Activated CD8-positive, alpha-beta memory T cell treated with anti-CD3 and anti-CD28 coated beads, Interleukin-2, amount 50 U/mL, for 24 hours (primary cell): Measurements from ENCODE around the gene OGA.

ENCODE experiments used
- DNase-seq: peaks from one replicate; pipeline ENCODE4 v3.0.0-alpha.2; 2020; ENCODE audit errors: extremely low read depth

OGA gene

GRCh38 chr10:101818119-101818871, at the start of gene OGA:
Gene OGA (minus strand): TSS chr10:101818444. CDS start chr10:101818022, 422 bp downstream.
- DNase-seq, result peak; percentile 95

- no peak for DNase-seq
These were observed 49.7 kb upstream of the OGA start for GRCh38 chr10:101867931-101868330.

- DNase-seq, result no peak
These were observed 41.3 kb upstream of the OGA start for GRCh38 chr10:101859530-101859929.

GRCh38 chr10:101858723-101859500, 40.7 kb upstream of the OGA start:
- DNase-seq, result no peak

- no peak for DNase-seq
These were observed 39.7 kb upstream of the OGA start for GRCh38 chr10:101857802-101858476.

GRCh38 chr10:101856626-101857025, 38.4 kb upstream of the OGA start:
- no peak for DNase-seq

- no peak for DNase-seq
These were observed 33.3 kb upstream of the OGA start for GRCh38 chr10:101851411-101852116.

- no peak for DNase-seq
These were observed 32.5 kb upstream of the OGA start for GRCh38 chr10:101850749-101851148.

GRCh38 chr10:101848894-101849351, 30.7 kb upstream of the OGA start:
- DNase-seq, result no peak

- no peak for DNase-seq
These were observed 30.2 kb upstream of the OGA start for GRCh38 chr10:101848408-101848807.

- no peak for DNase-seq
These were observed 27.6 kb upstream of the OGA start for GRCh38 chr10:101845893-101846292.

- no peak for DNase-seq
These were observed 25.1 kb upstream of the OGA start, which contains the start of gene KCNIP2 for GRCh38 chr10:101843032-101844021. Gene KCNIP2 (minus strand): TSS chr10:101843800. CDS start chr10:101843568, 232 bp downstream.

- no peak for DNase-seq
These were observed 23.6 kb upstream of the OGA start for GRCh38 chr10:101841826-101842225.

- DNase-seq, result no peak
These were observed 22.7 kb upstream of the OGA start for GRCh38 chr10:101840741-101841453.

GRCh38 chr10:101840102-101840684, 21.9 kb upstream of the OGA start:
- no peak for DNase-seq

GRCh38 chr10:101839416-101840063, 21.3 kb upstream of the OGA start:
- no peak for DNase-seq

GRCh38 chr10:101839002-101839401, 20.8 kb upstream of the OGA start:
- no peak for DNase-seq

GRCh38 chr10:101838416-101838970, 20.2 kb upstream of the OGA start:
- DNase-seq, result no peak

GRCh38 chr10:101837748-101838147, 19.5 kb upstream of the OGA start:
- DNase-seq, result no peak
